ENCODE results near the gene SINHCAF. TPM values are rescaled to one million over a fixed set of nuclear protein-coding genes. Genes with fewer than 3 reads are reported as not detected.
"Not testable (repeated sequence)": the region's sequence is repeated elsewhere in the genome, so short reads cannot be mapped to it uniquely, and the experiment has no call there.

Gene SINHCAF
- total and polyA plus RNA-seq, 2 donors (not counting 1 experiment from before 2014, with no cell fraction given), result 13.2 to 16.4 TPM

- H2AFZ ChIP-seq (ENCODE audit: low read length), result no peak overlapping the region
- H3K4me1 ChIP-seq (ENCODE audit: control insufficient read depth, extremely low read depth, insufficient read depth, low read length), result no peaks in the 10 kb centered on the region
- H3K27me3 ChIP-seq (ENCODE audit: control insufficient read depth, insufficient read depth, low read length), result no peaks in the 10 kb centered on the region
- H3K79me2 ChIP-seq (ENCODE audit: control insufficient read depth, insufficient read depth, low read length), result no peaks in the 10 kb centered on the region
- no peak overlapping the region for H3K27ac ChIP-seq (ENCODE audit: insufficient read depth, low read length)
- TF ChIP-seq EZH2 (IDR thresholded peaks at IDR 0.05; ENCODE audit: low read length, missing control alignments), result no peak
- no peak for TF ChIP-seq CTCF (conservative IDR thresholded peaks at IDR 0.05 in 1 of 2, IDR thresholded peaks at IDR 0.05 in 1 of 2; ENCODE audit: low read depth in 1 of 2, low read length in 2 of 2)
- no peaks in the 10 kb centered on the region for H3K36me3 ChIP-seq (ENCODE audit: control insufficient read depth, insufficient read depth, low read length)
- H3K9ac ChIP-seq (ENCODE audit: insufficient read depth, low read length), result no peak overlapping the region
- no peak overlapping the region for H3K4me2 ChIP-seq (ENCODE audit: extremely low read depth, insufficient read depth, low read length)
- H3K9me3 ChIP-seq (ENCODE audit: control insufficient read depth, insufficient read depth, low read depth, low read length), result no peaks in the 10 kb centered on the region
- no peak overlapping the region for H3K4me3 ChIP-seq (replicated peaks in 1 of 4; ENCODE audit: control extremely low read depth in 1 of 4, insufficient read depth in 1 of 4, low read depth in 3 of 4, low read length in 4 of 4)
- DNase-seq (ENCODE audit: low read depth in 2 of 2), result no peak
- no peaks in the 10 kb centered on the region for H4K20me1 ChIP-seq (ENCODE audit: control insufficient read depth, extremely low read depth, insufficient read depth, low read length)
Observed at GRCh38 chr12:31248337-31248736, 77.6 kb downstream of the SINHCAF start.

GRCh38 chr12:31246470-31246850, 79.5 kb downstream of the SINHCAF start:
- H3K4me1 ChIP-seq (ENCODE audit: control insufficient read depth, extremely low read depth, insufficient read depth, low read length), result no peaks in the 10 kb centered on the region
- no peaks in the 10 kb centered on the region for H4K20me1 ChIP-seq (ENCODE audit: control insufficient read depth, extremely low read depth, insufficient read depth, low read length)
- TF ChIP-seq CTCF (conservative IDR thresholded peaks at IDR 0.05 in 1 of 2, IDR thresholded peaks at IDR 0.05 in 1 of 2; ENCODE audit: low read depth in 1 of 2, low read length in 2 of 2), result no peak
- no peak for TF ChIP-seq EZH2 (IDR thresholded peaks at IDR 0.05; ENCODE audit: low read length, missing control alignments)
- H2AFZ ChIP-seq (ENCODE audit: low read length), result no peak overlapping the region
- H3K9ac ChIP-seq (ENCODE audit: insufficient read depth, low read length), result no peak overlapping the region
- no peak overlapping the region for H3K4me3 ChIP-seq (replicated peaks in 1 of 4; ENCODE audit: control extremely low read depth in 1 of 4, insufficient read depth in 1 of 4, low read depth in 3 of 4, low read length in 4 of 4)
- H3K36me3 ChIP-seq (ENCODE audit: control insufficient read depth, insufficient read depth, low read length), result no peaks in the 10 kb centered on the region
- H3K27ac ChIP-seq (ENCODE audit: insufficient read depth, low read length), result no peak overlapping the region
- H3K4me2 ChIP-seq (ENCODE audit: extremely low read depth, insufficient read depth, low read length), result no peak overlapping the region
- H3K9me3 ChIP-seq (ENCODE audit: control insufficient read depth, insufficient read depth, low read depth, low read length), result no peaks in the 10 kb centered on the region
- H3K27me3 ChIP-seq (ENCODE audit: control insufficient read depth, insufficient read depth, low read length), result no peaks in the 10 kb centered on the region
- DNase-seq (ENCODE audit: low read depth in 2 of 2), result peak in 1 of 2 donors; percentile 64
- no peaks in the 10 kb centered on the region for H3K79me2 ChIP-seq (ENCODE audit: control insufficient read depth, insufficient read depth, low read length)

- no peak overlapping the region for H2AFZ ChIP-seq (ENCODE audit: low read length)
- H3K4me3 ChIP-seq (replicated peaks in 1 of 4; ENCODE audit: control extremely low read depth in 1 of 4, insufficient read depth in 1 of 4, low read depth in 3 of 4, low read length in 4 of 4), result no peak overlapping the region
- H3K36me3 ChIP-seq (ENCODE audit: control insufficient read depth, insufficient read depth, low read length), result no peaks in the 10 kb centered on the region
- H3K4me1 ChIP-seq (ENCODE audit: control insufficient read depth, extremely low read depth, insufficient read depth, low read length), result no peaks in the 10 kb centered on the region
- H3K27ac ChIP-seq (ENCODE audit: insufficient read depth, low read length), result no peak overlapping the region
- H3K79me2 ChIP-seq (ENCODE audit: control insufficient read depth, insufficient read depth, low read length), result no peaks in the 10 kb centered on the region
- TF ChIP-seq CTCF (conservative IDR thresholded peaks at IDR 0.05 in 1 of 2, IDR thresholded peaks at IDR 0.05 in 1 of 2; ENCODE audit: low read depth in 1 of 2, low read length in 2 of 2) (peak in 1 of 2 donors; percentile 12), EZH2 (IDR thresholded peaks at IDR 0.05; ENCODE audit: low read length, missing control alignments) (no peak)
- no peaks in the 10 kb centered on the region for H4K20me1 ChIP-seq (ENCODE audit: control insufficient read depth, extremely low read depth, insufficient read depth, low read length)
- no peaks in the 10 kb centered on the region for H3K9me3 ChIP-seq (ENCODE audit: control insufficient read depth, insufficient read depth, low read depth, low read length)
- DNase-seq (ENCODE audit: low read depth in 2 of 2), result peak in 1 of 2 donors; percentile 5
- no peak overlapping the region for H3K9ac ChIP-seq (ENCODE audit: insufficient read depth, low read length)
- no peaks in the 10 kb centered on the region for H3K27me3 ChIP-seq (ENCODE audit: control insufficient read depth, insufficient read depth, low read length)
- no peak overlapping the region for H3K4me2 ChIP-seq (ENCODE audit: extremely low read depth, insufficient read depth, low read length)
Observed at GRCh38 chr12:31245822-31246469, 80.0 kb downstream of the SINHCAF start.

GRCh38 chr12:31242418-31242817, 83.5 kb downstream of the SINHCAF start:
- not testable (repeated sequence) for H3K9ac ChIP-seq (ENCODE audit: insufficient read depth, low read length); H3K27me3 ChIP-seq (ENCODE audit: control insufficient read depth, insufficient read depth, low read length); H3K36me3 ChIP-seq (ENCODE audit: control insufficient read depth, insufficient read depth, low read length); H3K4me3 ChIP-seq (replicated peaks in 1 of 4; ENCODE audit: control extremely low read depth in 1 of 4, insufficient read depth in 1 of 4, low read depth in 3 of 4, low read length in 4 of 4); H3K27ac ChIP-seq (ENCODE audit: insufficient read depth, low read length); H3K79me2 ChIP-seq (ENCODE audit: control insufficient read depth, insufficient read depth, low read length); H3K9me3 ChIP-seq (ENCODE audit: control insufficient read depth, insufficient read depth, low read depth, low read length); H4K20me1 ChIP-seq (ENCODE audit: control insufficient read depth, extremely low read depth, insufficient read depth, low read length); H3K4me2 ChIP-seq (ENCODE audit: extremely low read depth, insufficient read depth, low read length); H2AFZ ChIP-seq (ENCODE audit: low read length); DNase-seq (ENCODE audit: low read depth in 2 of 2); H3K4me1 ChIP-seq (ENCODE audit: control insufficient read depth, extremely low read depth, insufficient read depth, low read length)
